Duodenal mucosa (tissue), 2 donors: ENCODE results near the gene NCCRP1.
"Not testable (repeated sequence)": the region's sequence is repeated elsewhere in the genome, so short reads cannot be mapped to it uniquely, and the experiment has no call there.

Experiments
- H3K27ac ChIP-seq: one replicate; pipeline ENCODE4 v1.7.0; 2013; ENCODE audit warnings: low read depth, low read length
- H3K27me3 ChIP-seq, 2 donors: one replicate each; pipeline ENCODE4 v1.7.0; 2013; ENCODE audit warnings: low read length in 2 of 2, control low read depth in 1 of 2; ENCODE audit not compliant: insufficient read depth in 2 of 2, control insufficient read depth in 1 of 2
- H3K36me3 ChIP-seq, 2 donors: one replicate each; pipeline ENCODE4 v1.7.0; 2013; ENCODE audit warnings: low read length in 2 of 2, control low read depth in 1 of 2; ENCODE audit not compliant: insufficient read depth in 2 of 2, control insufficient read depth in 1 of 2
- H3K4me1 ChIP-seq, 2 donors: one replicate each; pipeline ENCODE4 v1.7.0; 2013; ENCODE audit warnings: low read length in 2 of 2, control low read depth in 1 of 2; ENCODE audit not compliant: insufficient read depth in 2 of 2, control insufficient read depth in 1 of 2
- H3K4me3 ChIP-seq, 2 donors: one replicate each; pipeline ENCODE4 v1.7.0; 2013; ENCODE audit warnings: low read length in 2 of 2, low read depth in 1 of 2
- H3K9ac ChIP-seq, 2 donors: one replicate each; pipeline ENCODE4 v1.7.0; 2013; ENCODE audit warnings: low read length in 2 of 2, low read depth in 1 of 2
- H3K9me3 ChIP-seq, 2 donors: one replicate each; pipeline ENCODE4 v1.7.0; 2013; ENCODE audit warnings: low read length in 2 of 2, control low read depth in 1 of 2; ENCODE audit not compliant: control insufficient read depth in 1 of 2

The NCCRP1 gene

GRCh38 chr19:39205449-39205764 lies 8.6 kb downstream of the NCCRP1 start:
- H3K36me3 ChIP-seq: no peaks in the 10 kb centered on the region
- no peaks in the 10 kb centered on the region for H3K4me1 ChIP-seq
- no peak overlapping the region for H3K9ac ChIP-seq
- H3K4me3 ChIP-seq: no peak overlapping the region
- H3K9me3 ChIP-seq: no peaks in the 10 kb centered on the region
- no peak overlapping the region for H3K27ac ChIP-seq
- peaks cover 19 to 39% of the 10 kb centered on the region in 2 donors for H3K27me3 ChIP-seq

GRCh38 chr19:39206122-39206521 lies 9.4 kb downstream of the NCCRP1 start:
- Histone ChIP-seq H3K4me3 (no peak overlapping the region), H3K4me1 (no peaks in the 10 kb centered on the region), H3K9ac (no peak overlapping the region), H3K27ac (no peak overlapping the region), H3K36me3 (no peaks in the 10 kb centered on the region), H3K9me3 (no peaks in the 10 kb centered on the region), H3K27me3 (peaks cover 19 to 32% of the 10 kb centered on the region in 2 donors)

- Histone ChIP-seq H3K4me1 (no peaks in the 10 kb centered on the region), H3K27me3 (peaks cover 15 to 23% of the 10 kb centered on the region in 2 donors), H3K9ac (no peak overlapping the region), H3K36me3 (no peaks in the 10 kb centered on the region), H3K27ac (no peak overlapping the region), H3K9me3 (no peaks in the 10 kb centered on the region), H3K4me3 (no peak overlapping the region)
Measured at GRCh38 chr19:39207293-39207836, 10.6 kb downstream of the NCCRP1 start.

- H3K27ac ChIP-seq: no peak overlapping the region
- no peak overlapping the region for H3K4me3 ChIP-seq
- no peak overlapping the region for H3K9ac ChIP-seq
- H3K27me3 ChIP-seq: peaks cover 6 to 14% of the 10 kb centered on the region in 2 donors
- H3K9me3 ChIP-seq: no peaks in the 10 kb centered on the region
- no peaks in the 10 kb centered on the region for H3K36me3 ChIP-seq
- no peaks in the 10 kb centered on the region for H3K4me1 ChIP-seq
Measured at GRCh38 chr19:39208175-39208795, 11.5 kb downstream of the NCCRP1 start.

- Histone ChIP-seq H3K9ac (no peak overlapping the region), H3K9me3 (no peaks in the 10 kb centered on the region), H3K27ac (no peak overlapping the region), H3K27me3 (peaks cover 2 to 5% of the 10 kb centered on the region in 2 donors), H3K4me3 (no peak overlapping the region), H3K36me3 (no peaks in the 10 kb centered on the region), H3K4me1 (no peaks in the 10 kb centered on the region)
Measured at GRCh38 chr19:39209196-39209595, 12.4 kb downstream of the NCCRP1 start.

- Histone ChIP-seq H3K27ac (no peak overlapping the region), H3K27me3 (no peaks in the 10 kb centered on the region), H3K9me3 (no peaks in the 10 kb centered on the region), H3K9ac (no peak overlapping the region), H3K36me3 (no peaks in the 10 kb centered on the region), H3K4me1 (no peaks in the 10 kb centered on the region), H3K4me3 (no peak overlapping the region)
Measured at GRCh38 chr19:39211731-39212374, 15.1 kb downstream of the NCCRP1 start.

GRCh38 chr19:39212375-39212742 lies 15.6 kb downstream of the NCCRP1 start:
- Histone ChIP-seq H3K4me1 (no peaks in the 10 kb centered on the region), H3K9ac (no peak overlapping the region), H3K27ac (no peak overlapping the region), H3K27me3 (no peaks in the 10 kb centered on the region), H3K9me3 (no peaks in the 10 kb centered on the region), H3K4me3 (no peak overlapping the region), H3K36me3 (no peaks in the 10 kb centered on the region)

- H3K4me1 ChIP-seq, H3K9ac ChIP-seq, H3K4me3 ChIP-seq, H3K27ac ChIP-seq, H3K36me3 ChIP-seq, H3K27me3 ChIP-seq, H3K9me3 ChIP-seq: not testable (repeated sequence)
Measured at GRCh38 chr19:39215323-39215722, 18.6 kb downstream of the NCCRP1 start.

GRCh38 chr19:39217094-39217493 lies 20.3 kb downstream of the NCCRP1 start:
- Histone ChIP-seq H3K36me3 (no peaks in the 10 kb centered on the region), H3K27ac (no peak overlapping the region), H3K27me3 (no peaks in the 10 kb centered on the region), H3K4me1 (no peaks in the 10 kb centered on the region), H3K9ac (no peak overlapping the region), H3K9me3 (no peaks in the 10 kb centered on the region), H3K4me3 (no peak overlapping the region)

GRCh38 chr19:39218230-39219007 lies 21.7 kb downstream of the NCCRP1 start:
- H3K9ac ChIP-seq: no peak overlapping the region
- no peaks in the 10 kb centered on the region for H3K27me3 ChIP-seq
- no peak overlapping the region for H3K27ac ChIP-seq

More at GRCh38 chr19:39218230-39219007, 21.7 kb downstream of the NCCRP1 start:
- no peaks in the 10 kb centered on the region for H3K36me3 ChIP-seq
- H3K9me3 ChIP-seq: no peaks in the 10 kb centered on the region
- H3K4me3 ChIP-seq: no peak overlapping the region
- H3K4me1 ChIP-seq: no peaks in the 10 kb centered on the region
